GM12872 (cell line): Measurements from ENCODE around the gene TMEM81.

ENCODE experiments used
- CTCF ChIP-seq: IDR thresholded peaks from 3 replicates; pipeline ENCODE4 v1.5.1; 2011; ENCODE audit warnings: low read depth, mild to moderate bottlenecking, low read length, moderate library complexity; ENCODE audit not compliant: insufficient read depth

Gene TMEM81

DNA sequence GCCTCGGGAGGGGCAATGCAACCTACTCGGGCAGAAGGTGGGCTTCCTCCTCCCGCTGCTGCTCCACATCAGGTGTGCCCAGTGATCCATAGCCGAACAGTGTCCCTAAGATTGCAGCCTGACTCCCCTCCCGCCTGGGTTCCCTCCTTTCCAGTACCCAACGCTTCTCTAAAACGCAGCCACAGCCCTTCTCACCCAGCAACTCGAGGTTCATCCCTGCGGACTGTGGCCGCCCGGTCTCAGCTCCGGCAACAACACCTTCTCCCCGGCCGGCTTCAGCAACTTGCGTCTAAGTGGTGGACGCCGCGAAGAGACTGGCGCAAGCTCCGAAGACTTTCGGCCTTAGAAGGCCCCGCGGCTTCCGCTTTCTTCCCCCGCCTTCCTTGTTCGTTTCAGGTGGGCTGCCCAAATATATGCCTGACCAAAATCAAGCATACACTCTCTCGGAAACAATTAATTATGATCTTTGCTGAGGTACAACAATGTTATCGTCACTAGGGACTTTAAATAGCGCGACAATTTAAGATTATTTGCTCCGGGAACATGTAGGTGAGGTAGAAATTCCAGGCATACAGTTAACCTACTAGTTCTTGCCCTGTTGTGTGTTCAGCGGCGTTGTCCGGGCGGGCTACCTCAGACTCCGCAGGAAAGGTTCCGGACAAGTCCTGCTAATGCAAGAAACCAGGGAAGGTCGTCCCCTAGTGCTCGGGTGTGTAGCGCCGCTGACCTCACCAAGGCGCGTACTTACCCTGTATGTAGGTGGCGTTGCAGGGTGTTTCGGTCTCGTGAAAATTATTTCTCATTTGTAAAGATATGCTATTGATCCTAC is 37.6 kb upstream of the TMEM81 start, which contains the start of gene RBBP5:
RBBP5 (minus strand) TSS at position 319 of the 829 bp plus-strand sequence; CDS start at position 214, 105 bp downstream.
- peak; percentile 86 for TF ChIP-seq CTCF

DNA sequence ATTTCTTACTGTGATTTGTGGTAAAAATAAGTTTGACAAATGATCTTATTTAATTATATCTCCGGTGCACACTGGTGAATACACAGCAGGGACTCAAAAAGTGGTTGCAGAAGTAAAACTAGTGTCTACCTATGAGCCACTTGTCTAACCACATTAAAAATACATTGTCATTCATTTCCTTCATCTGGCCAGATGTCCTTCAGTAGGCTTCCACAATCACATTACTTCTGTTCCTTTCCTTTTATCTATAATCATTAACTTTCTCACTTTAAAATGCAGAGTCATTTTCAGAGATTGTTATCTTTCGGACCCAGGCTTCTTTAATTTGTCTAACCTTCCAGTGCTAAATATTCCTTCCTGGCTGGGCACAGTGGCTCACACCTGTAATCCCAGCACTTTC is 34.5 kb upstream of the TMEM81 start:
- TF ChIP-seq CTCF: no peak

DNA sequence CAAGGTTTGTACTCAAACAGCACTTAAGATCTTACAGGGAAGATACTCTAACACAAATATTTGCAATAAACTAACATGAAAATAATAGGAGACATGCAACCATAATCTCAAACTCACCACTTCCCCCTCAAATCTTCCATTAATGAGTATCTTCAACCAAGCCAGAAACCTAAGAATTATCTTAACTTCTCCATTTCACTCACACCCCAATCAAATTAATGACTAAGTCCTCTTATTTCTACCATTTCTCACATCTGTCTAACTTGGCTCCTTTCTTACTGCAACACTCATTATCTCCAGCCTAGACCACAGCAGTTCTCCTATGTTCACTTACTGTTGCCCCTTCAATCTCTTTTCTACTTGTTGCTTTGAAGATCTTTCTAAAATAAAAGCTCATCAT is 27.1 kb upstream of the TMEM81 start:
- no peak for TF ChIP-seq CTCF

- no peak for TF ChIP-seq CTCF
Measured at GRCh38 chr1:205109711-205110110, 25.5 kb upstream of the TMEM81 start.

- TF ChIP-seq CTCF: no peak
Measured at GRCh38 chr1:205109269-205109668, 25.0 kb upstream of the TMEM81 start.

- no peak for TF ChIP-seq CTCF
Measured at GRCh38 chr1:205108464-205108863, 24.2 kb upstream of the TMEM81 start.

- TF ChIP-seq CTCF: no peak
Measured at GRCh38 chr1:205107327-205107726, 23.1 kb upstream of the TMEM81 start.
